SU-DHL-6 (cell line): ENCODE data around the gene CIZ1.
"Not testable (repeated sequence)": the region's sequence is repeated elsewhere in the genome, so short reads cannot be mapped to it uniquely, and the experiment has no call there.

Experiments used
- H2AFZ ChIP-seq: fragments of 200-600 bp; sonication (generic); 2 replicates; pipeline ENCODE4 v1.6.1; 2014; ENCODE audit warnings: low read depth, mild to moderate bottlenecking, moderate library complexity, mixed read lengths, antibody characterized with exemption, low read length; ENCODE audit not compliant: severe bottlenecking
- H3F3A ChIP-seq: fragments of 200-600 bp; shearing (Covaris generic); 2 replicates; pipeline ENCODE4 v1.6.0; 2016; ENCODE audit warnings: antibody characterized with exemption, mild to moderate bottlenecking; ENCODE audit not compliant: insufficient read depth
- H3K27ac ChIP-seq: fragments of 200-600 bp; sonication (generic); 2 replicates; pipeline ENCODE4 v1.5.1; 2016; ENCODE audit warnings: low read depth, mild to moderate bottlenecking, low read length, moderate library complexity, mixed read lengths
- H3K27me3 ChIP-seq: fragments of 200-600 bp; sonication (generic), shearing (Covaris generic); 2 replicates; pipeline ENCODE4 v1.6.0; 2014; ENCODE audit warnings: mild to moderate bottlenecking, low read length
- H3K36me3 ChIP-seq: fragments of 200-600 bp; sonication (generic); 2 replicates; pipeline ENCODE4 v1.6.1; 2014; ENCODE audit warnings: mild to moderate bottlenecking, low read length, mixed read lengths
- H3K4me2 ChIP-seq: fragments of 300-600, 200-600 bp; shearing (Covaris generic), sonication (generic); 2 replicates; pipeline ENCODE4 v1.6.0; 2014; ENCODE audit warnings: low read length, low read depth, mild to moderate bottlenecking; ENCODE audit not compliant: poor library complexity, severe bottlenecking
- H3K4me3 ChIP-seq: fragments of 200-600 bp; sonication (generic); 2 replicates; pipeline ENCODE4 v1.5.1; 2014; ENCODE audit warnings: antibody characterized with exemption, low read length, mild to moderate bottlenecking, mixed read lengths; ENCODE audit not compliant: insufficient read depth, poor library complexity, severe bottlenecking
- H3K79me2 ChIP-seq: fragments of 200-600 bp; sonication (generic); 2 replicates; pipeline ENCODE4 v1.6.1; 2014; ENCODE audit warnings: mild to moderate bottlenecking, low read length, moderate library complexity; ENCODE audit not compliant: insufficient read depth
- H3K9ac ChIP-seq: fragments of 200-600 bp; sonication (generic); 2 replicates; pipeline ENCODE4 v1.7.0; 2014; ENCODE audit warnings: mild to moderate bottlenecking, low read length
- H3K9me2 ChIP-seq: fragments of 200-600 bp; sonication (generic); replicated peaks from 2 replicates; pipeline ENCODE4 v1.6.1; 2014; ENCODE audit warnings: low read length; ENCODE audit not compliant: insufficient read depth
- H3K9me3 ChIP-seq: fragments of 200-600 bp; sonication (generic); 2 replicates; pipeline ENCODE4 v1.6.1; 2014; ENCODE audit warnings: low read length, mixed read lengths; ENCODE audit not compliant: insufficient read depth
- H4K20me1 ChIP-seq: fragments of 200-600 bp; sonication (generic); 2 replicates; pipeline ENCODE4 v1.6.1; 2014; ENCODE audit warnings: low read depth, mild to moderate bottlenecking, antibody characterized with exemption, low read length, moderate library complexity, mixed read lengths
- EZH2phosphoT487 ChIP-seq: fragments of 200-600 bp; sonication (generic), shearing (Covaris generic); conservative IDR thresholded peaks from 2 replicates; pipeline ENCODE4 v1.6.1; 2018; ENCODE audit warnings: mild to moderate bottlenecking, antibody characterized with exemption, low read length, moderate library complexity, mixed read lengths

The CIZ1 gene

GRCh38 chr9:128136816-128137793 is 54.3 kb downstream of the CIZ1 start:
- no peak overlapping the region for H3K9ac ChIP-seq
- no peaks in the 10 kb centered on the region for H3K36me3 ChIP-seq
- H3K27me3 ChIP-seq: no peaks in the 10 kb centered on the region
- H4K20me1 ChIP-seq: no peaks in the 10 kb centered on the region
- H2AFZ ChIP-seq: no peak overlapping the region
- no peaks in the 10 kb centered on the region for H3K79me2 ChIP-seq
- no peaks in the 10 kb centered on the region for H3F3A ChIP-seq
- no peaks in the 10 kb centered on the region for H3K9me2 ChIP-seq
- H3K4me3 ChIP-seq: no peak overlapping the region
- H3K27ac ChIP-seq: no peak overlapping the region
- no peaks in the 10 kb centered on the region for H3K9me3 ChIP-seq
- no peak overlapping the region for H3K4me2 ChIP-seq
- TF ChIP-seq EZH2phosphoT487: no peak

DNA sequence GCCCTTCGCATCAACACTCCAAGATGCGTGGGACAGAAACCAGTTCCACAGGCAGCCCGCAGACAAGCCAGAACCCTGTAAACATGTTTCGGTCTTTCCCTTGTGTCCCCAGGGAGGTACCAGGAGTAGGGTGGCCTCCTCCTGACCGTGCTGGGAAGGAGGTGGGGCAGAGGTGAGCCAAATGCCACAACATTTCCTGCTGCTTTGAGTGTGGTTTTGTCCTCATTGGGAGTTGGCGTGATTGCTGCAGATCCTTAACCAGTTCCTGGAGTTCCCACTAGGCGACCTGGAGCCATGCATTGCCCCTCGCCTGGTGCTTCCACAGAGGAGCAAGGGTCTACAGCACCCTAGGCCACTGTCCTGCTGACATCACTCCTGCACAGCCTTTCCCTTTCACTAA is 55.8 kb downstream of the CIZ1 start:
- not testable (repeated sequence) for H2AFZ ChIP-seq, H3K4me3 ChIP-seq, H4K20me1 ChIP-seq, H3K9me2 ChIP-seq, H3K9me3 ChIP-seq, H3F3A ChIP-seq, H3K27ac ChIP-seq, H3K27me3 ChIP-seq, H3K4me2 ChIP-seq, H3K9ac ChIP-seq, H3K79me2 ChIP-seq, H3K36me3 ChIP-seq

GRCh38 chr9:128132139-128132538 is 59.2 kb downstream of the CIZ1 start:
- H3K9ac ChIP-seq, H3K27ac ChIP-seq, H3K27me3 ChIP-seq, H4K20me1 ChIP-seq, H3F3A ChIP-seq, H2AFZ ChIP-seq, H3K36me3 ChIP-seq, H3K79me2 ChIP-seq, H3K4me3 ChIP-seq, H3K9me3 ChIP-seq, H3K4me2 ChIP-seq, H3K9me2 ChIP-seq: not testable (repeated sequence)

DNA sequence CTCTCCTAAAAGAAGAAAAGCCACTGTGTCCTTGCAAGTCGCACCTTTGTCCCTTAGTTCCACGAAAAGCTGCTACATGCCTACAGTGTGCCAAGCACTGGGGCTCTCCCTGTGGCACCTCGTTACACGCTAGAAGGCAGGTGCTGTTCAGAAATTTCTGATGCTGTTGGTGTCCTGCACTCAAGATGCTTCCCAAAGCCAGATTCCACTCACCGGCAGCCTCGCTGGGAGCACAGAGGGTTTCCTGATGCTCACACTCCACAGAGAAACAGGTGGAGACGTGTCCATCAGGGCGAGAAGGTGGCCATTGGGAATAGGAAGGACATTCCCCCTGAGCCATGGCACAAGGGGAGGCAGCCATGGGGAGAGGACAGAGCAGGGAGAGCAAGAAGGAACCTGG is 60.0 kb downstream of the CIZ1 start:
- H4K20me1 ChIP-seq, H3K9me3 ChIP-seq, H2AFZ ChIP-seq, H3K27me3 ChIP-seq, H3K27ac ChIP-seq, H3F3A ChIP-seq, H3K9ac ChIP-seq, H3K36me3 ChIP-seq, H3K9me2 ChIP-seq, H3K4me3 ChIP-seq, H3K4me2 ChIP-seq: not testable (repeated sequence)
- H3K79me2 ChIP-seq: peaks cover 11% of the 10 kb centered on the region

- not testable (repeated sequence) for H3F3A ChIP-seq, H3K4me2 ChIP-seq, H3K27ac ChIP-seq, H4K20me1 ChIP-seq, H3K9ac ChIP-seq, H3K9me2 ChIP-seq, H3K36me3 ChIP-seq, H3K9me3 ChIP-seq, H3K27me3 ChIP-seq, H3K4me3 ChIP-seq, H2AFZ ChIP-seq
- peaks cover 18% of the 10 kb centered on the region for H3K79me2 ChIP-seq
Observed at GRCh38 chr9:128130651-128131050, 60.7 kb downstream of the CIZ1 start.

DNA sequence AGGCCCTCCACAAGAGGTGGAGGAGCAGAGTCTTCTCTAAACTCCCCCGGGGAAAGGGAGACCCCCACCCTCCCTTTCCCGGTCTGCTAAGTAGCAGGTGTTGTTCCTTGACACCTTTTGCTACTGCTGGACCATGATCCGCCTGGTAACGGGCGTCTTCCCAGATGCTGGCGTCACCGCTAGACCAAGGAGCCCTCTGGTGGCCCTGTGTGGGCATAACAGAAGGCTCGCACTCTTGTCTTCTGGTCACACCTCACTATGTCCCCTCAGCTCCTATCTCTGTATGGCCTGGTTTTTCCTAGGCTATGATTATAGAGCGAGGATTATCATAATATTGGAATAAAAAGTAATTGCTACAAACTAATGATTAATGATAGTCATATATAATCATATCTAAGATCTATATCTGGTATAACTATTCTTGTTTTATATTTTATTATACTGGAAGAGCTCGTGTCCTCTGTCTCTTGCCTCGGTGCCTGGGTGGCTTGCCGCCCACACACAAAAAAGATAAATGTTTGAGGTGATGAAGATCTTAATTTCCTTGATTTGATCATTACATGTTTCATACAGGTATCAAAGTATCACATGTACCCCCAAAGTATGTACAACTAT is 61.3 kb downstream of the CIZ1 start:
- H4K20me1 ChIP-seq, H3K9me2 ChIP-seq, H3K9ac ChIP-seq, H3K27me3 ChIP-seq, H3K4me2 ChIP-seq, H3K36me3 ChIP-seq, H3F3A ChIP-seq, H2AFZ ChIP-seq, H3K9me3 ChIP-seq, H3K4me3 ChIP-seq, H3K27ac ChIP-seq: not testable (repeated sequence)
- peaks cover 20% of the 10 kb centered on the region for H3K79me2 ChIP-seq
